HG03045 (cell line): ENCODE measurements around the gene C19orf53.
"Not testable (repeated sequence)": the region's sequence is repeated elsewhere in the genome, so short reads cannot be mapped to it uniquely, and the experiment has no call there.

Experiments
- ATAC-seq: cut with Tn5 transposase; IDR thresholded peaks from one replicate; pipeline ENCODE4 v1.9.1; 2021; ENCODE audit warnings: mild to moderate bottlenecking, moderate library complexity; ENCODE audit not compliant: unreplicated experiment

The C19orf53 gene

DNA sequence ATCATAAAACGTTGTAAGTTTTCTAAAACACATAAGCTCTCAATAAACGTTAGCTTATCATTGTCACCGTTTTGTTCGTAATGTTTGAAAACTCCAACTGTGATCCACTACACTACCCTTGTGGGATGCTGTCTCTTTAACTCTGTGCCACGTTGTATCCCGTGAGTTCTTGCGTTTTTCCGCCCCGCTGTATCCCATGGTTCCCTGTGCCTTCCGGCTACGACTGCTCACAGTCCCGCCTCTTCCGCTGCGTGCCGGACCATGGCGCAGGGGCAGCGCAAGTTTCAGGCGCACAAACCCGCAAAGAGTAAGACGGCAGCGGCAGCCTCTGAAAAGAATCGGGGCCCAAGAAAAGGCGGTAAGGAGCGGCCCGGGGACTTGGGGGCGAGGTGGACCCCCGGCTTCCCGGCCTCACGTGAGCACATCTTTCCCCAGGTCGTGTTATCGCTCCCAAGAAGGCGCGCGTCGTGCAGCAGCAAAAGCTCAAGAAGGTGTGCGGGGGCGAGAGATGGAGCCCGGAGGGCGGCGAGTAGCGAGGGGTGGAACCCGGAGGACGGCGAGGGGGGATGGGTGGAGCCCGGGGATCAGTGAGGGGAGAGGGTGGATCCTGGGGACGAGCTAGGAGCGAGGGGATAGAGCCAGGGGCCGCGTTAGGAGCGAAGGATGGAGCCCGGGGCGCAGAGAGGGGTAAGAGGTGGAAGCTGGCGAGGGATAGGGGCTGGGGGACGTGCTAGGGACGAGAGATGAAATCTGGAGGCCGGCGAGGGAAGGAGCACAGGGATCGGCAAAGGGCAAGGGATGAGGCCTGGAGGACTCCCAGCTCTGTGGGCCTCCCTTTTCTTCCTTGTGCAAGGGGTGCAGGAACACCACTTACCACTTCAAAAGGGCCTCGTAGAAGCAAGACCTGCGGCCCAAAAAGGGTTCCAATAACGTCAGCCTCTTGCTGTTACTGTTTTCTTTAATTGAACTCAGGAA is at the start of gene C19orf53:
TSS of gene C19orf53 (plus strand) at position 240 of the 975 bp plus-strand sequence. CDS start at position 262, 22 bp downstream.
- peak; percentile 91 for ATAC-seq

DNA sequence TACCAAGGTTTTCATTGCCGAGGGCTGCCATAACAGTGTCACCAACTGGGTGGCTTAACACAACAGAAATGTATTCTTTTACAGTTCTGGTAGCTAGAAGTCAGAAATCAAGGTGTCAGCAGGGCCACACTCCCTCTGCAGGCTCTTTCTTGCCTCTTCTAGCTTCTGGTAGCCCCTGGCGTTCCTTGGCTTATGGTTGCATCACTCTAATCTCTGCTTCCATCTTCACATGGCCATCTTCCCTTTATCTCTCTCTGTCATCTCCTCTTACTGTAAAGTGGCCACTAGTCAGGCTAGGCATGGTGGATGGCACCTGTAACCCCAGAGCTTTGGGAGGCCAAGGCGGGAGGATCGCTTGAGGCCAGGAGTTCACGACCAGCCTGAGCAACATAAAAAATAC is 47.9 kb upstream of the C19orf53 start:
- no peak for ATAC-seq

DNA sequence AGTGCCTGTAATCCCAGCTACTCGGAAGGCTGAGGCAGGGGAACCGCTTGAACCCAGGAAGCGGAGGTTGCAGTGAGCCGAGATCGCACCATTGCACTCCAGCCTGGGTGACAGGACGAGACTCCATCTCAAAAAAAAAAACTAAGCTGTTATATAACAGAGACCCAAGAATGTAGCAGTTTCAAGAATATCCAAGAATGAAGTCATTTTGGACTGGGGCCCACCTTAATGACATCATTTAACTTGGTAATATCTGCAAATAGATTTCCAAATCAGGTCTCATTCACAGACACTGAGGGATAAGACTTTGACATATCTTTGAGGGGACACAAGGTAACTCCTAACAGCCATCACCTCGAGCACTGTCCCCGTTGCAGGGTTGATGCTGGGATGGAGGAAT is 46.5 kb upstream of the C19orf53 start:
- no peak for ATAC-seq

DNA sequence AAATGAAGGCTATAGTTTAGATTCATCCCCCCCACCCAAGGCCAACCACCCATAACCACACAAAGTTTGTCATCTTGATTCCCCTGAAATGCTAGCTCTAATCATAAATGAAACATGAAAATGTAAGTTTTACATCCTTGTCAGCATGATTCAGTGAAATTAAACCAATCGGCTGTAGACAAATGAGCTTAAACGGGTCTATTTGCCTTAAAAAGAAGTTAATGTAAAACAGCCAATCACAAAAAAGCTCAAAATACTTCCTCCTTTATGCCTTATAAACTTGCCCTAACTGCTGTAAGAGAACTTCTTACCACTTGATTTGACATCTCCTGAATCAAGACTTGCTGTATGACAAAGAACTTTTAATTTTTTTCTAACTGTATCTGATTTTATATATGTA is 44.4 kb upstream of the C19orf53 start:
- no peak for ATAC-seq

DNA sequence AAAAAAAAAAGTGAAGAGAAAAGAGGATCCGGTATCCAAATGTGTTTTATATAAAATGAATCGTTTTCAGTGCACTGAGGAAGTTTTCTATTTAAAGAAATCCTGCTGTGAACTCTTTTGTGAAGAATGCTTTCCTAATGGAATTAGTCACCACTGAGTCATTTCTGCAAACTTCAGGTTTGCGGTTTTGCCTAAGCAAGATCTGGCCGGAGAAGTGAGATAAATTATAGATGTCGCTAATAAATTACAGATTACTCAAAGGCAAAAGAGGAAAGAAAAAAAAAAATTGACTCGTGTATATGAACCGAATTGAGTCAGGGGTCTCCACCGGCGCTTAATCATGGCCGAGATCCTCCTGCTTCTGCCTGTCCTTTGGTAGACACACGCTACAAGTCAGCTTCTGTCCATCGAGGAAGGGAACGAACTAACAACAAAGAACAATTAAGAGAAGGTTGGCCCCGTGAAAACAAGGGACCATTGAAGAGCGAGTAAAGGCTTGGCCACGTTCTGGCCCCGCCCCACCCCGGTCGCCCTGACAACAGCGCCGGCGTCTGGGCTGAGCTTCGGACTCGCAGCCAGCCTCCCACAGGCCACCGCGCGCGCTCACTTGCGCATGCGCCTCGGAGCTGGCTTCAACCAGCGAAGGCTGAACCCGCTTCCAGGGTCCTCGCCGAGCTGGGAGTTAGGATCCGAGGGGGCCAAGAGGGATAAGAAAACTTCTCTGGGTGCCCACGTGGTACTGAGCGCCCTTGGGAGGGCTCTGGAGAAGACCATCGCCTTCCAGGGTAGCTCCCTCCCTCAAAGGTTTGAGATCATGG is 42.9 kb upstream of the C19orf53 start:
- ATAC-seq: peak; percentile 93

DNA sequence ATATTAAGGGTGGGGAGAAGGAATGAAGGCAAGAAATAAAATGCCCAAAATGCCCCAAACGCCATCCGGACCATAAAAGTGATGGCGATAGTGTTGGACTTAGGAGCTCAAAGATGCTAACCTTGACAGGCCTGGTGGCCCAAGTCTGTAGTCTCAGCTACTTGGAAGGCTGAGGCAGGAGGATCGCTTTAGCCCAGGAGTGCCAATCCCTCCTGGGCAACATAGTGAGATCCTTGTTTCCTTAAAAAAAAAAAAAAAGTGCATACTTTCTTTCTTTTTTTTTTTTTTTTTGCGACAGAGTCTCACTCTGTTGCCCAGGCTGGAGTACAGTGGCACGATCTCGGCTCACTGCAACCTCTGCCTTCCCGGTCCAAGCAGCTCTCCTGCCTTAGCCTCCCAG is 41.9 kb upstream of the C19orf53 start:
- no peak for ATAC-seq

DNA sequence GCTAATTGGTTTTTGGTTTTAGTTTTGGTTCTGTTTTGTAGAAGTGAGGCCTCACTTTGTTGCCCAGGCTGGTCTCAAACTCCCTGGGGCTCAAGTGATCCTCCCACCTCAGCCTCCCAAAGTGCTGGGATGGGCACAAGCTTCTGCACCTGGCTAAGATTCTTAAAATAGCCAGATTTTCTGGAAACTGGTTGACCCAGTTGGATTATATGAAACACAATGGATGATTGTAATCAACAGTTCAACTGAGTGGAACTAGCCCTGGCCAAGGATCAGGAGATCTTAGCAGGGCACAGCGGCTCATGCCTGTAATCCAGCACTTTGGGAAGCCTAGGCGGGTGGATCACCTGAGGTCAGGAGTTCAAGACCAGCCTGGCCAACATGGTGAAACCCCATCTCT is 39.5 kb upstream of the C19orf53 start:
- ATAC-seq: no peak

DNA sequence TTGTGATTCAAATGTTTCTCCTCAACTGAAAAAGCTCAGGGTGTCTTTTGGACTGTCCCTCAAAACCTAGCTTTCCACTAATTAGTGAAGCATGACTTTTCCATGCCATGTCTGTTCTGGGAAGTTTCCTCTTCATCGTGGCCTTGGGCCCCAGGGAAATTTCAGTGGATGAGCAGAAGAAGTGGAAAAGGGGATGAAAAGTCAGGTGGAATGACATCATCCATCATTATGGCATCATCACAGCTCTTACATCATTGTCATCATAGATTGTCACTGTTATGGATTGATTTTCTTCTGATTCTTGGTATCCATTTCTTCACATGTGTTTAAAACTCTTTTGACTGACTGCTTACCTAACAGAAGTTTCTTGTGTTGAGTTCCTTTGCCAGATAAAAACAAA is 36.2 kb upstream of the C19orf53 start:
- ATAC-seq: no peak

DNA sequence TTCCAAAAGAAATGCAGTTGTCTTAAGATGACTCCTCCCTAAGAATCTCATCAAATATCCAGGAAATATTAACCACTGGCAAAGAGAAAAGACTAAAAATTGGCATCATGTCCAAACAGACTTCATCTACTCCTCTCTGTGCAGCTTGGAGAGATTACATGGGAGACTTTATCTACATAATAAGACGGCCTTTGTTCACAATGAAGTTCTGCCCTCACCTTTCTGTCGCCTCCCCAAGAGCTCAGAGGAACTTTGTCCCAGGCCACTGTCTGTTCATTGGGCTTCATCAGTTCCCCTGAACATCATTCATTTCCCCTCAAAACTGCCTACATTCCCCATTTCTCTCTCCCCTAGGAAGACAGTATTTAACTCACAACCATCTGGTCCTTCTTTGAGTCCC is 32.4 kb upstream of the C19orf53 start:
- ATAC-seq: no peak

DNA sequence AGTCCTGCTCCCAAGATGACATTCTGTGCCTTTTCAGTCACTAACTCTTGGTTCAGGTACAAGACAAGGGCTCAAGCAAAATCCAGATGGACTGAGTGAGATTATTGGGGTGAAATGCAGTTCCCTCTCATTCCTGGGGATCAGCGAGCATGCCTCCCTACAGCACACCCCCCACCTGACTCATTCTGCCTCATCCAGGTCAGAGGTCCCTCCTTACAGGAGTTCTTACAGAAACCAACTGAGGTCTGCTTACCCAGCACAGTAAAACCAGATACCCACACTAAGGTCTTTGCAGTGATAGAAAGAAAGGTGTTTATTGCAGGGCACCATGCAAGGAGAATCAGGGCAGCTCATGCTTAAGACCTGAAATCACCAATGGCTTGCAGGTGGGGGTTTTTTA is 31.5 kb upstream of the C19orf53 start:
- no peak for ATAC-seq

DNA sequence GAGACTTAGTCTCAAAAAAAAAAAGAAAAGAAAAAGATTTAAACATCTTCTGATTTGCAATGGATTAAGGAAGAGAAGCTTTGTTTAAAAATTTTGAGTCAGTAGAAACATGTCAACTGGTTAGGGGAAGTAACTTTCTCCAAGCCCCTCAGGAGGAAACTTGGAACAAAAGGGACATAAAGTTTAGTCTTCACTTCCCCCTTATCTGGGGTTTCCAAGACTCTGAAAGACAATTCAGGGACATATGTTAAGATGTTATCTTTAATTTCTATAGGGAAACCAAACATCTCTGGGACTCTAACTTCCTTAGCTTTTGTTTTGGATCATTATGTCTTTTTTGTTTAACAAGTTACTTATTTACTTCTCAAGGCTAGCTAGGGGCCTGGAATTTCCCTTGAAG is 30.1 kb upstream of the C19orf53 start:
- no peak for ATAC-seq

DNA sequence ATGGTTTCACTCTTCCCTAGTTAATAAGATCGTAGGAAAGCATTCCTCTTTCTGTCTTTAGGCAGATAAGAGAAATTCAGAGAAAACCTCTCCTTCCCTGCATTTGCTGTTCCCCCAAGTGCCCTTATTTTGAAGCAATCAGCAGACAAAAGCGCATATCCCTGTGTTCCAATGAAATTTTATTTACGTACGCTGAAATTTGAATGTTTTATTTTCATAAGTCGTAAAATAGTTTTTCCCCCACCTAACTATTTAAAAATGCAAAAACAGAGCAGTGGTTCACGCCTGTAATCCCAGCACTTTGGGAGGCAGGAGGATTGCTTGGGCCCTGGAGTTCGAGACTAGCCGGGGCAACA is 27.2 kb upstream of the C19orf53 start:
- ATAC-seq: no peak

DNA sequence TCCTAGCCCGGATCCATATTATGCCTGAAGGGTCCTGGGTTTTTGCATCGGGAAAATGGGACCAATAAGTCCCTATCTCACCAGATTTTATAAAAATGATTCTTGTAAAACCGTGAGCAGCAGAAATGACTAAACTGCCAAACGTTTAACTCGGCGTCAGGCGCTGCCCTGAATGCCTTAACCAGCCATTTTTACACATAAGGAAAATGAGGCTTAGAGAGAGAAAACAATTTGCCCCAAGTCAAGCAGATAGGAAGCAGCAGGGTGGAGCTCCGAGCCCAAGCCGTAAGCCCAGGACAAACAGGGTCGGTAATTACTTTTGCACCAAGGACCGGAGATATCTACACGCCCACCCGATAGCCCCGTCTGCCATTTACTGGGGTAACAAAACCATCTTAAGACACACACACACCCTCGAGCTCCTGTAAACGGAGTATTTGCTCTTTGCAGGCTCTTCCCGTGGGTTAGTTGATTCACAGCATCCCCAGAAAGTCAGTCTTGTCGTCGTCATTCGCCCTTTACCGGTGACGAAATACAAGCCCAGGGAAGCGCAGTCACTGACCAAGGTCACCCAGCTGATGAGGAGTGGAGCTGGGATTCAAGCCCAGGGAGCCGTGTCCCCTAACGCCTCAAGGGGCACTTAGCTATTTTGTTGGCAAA is 26.0 kb upstream of the C19orf53 start:
- ATAC-seq: no peak

DNA sequence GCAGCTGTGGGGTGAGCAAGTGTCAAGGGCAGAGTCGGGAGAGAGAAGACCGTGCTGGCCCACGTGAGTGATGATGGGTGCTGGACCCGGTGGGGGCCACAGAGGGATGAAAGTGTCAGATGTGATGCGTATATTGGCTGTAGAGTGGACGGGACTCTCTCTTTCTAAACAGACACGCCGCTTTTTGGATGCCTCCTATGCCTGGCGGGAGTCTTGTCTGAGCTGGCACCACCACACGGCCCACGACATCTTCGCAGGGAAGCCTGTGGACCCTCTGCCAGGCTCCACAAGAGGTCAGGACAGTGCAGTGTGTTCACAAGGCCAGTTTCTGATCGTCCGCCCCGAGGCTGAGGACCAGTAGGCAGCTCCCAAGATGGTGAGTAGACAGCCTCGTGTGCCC is 22.8 kb upstream of the C19orf53 start:
- ATAC-seq: no peak

DNA sequence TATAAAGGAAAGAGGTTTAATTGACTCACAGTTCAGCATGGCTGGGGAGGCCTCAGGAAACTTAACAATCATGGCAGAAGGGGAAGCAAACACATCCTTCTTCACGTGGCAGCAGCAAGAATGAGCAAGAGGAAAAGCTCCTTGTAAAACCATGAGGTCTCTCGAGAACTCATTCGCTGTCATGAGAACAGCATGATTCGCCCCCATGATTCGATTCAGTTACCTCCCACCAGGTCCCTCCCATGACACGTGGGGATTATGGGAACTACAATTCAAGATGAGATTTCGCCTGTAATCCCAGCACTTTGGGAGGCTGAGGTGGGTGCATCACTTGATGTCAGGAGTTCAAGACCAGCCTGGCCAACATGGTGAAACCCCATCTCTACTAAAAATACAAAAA is 20.6 kb upstream of the C19orf53 start:
- not testable (repeated sequence) for ATAC-seq

DNA sequence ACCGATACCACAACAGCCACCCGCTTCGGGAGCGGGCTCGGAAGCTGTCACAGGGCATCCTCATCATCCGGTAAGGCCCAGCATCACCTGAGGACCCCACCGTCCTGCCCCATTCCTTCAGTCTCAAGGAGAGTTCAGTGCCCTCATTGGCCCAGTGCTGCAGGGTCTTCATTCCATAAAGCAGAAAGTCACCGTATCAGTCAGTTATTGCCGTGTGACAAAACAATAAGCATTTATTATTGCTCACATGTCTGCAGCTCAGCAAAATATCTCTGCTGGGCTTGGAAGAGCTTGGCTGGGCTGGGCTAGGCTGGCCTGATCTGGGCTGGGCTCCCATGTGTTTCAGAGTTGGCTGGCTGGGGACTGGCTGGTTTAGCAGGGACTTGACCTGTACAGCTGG is 18.0 kb upstream of the C19orf53 start:
- ATAC-seq: no peak

DNA sequence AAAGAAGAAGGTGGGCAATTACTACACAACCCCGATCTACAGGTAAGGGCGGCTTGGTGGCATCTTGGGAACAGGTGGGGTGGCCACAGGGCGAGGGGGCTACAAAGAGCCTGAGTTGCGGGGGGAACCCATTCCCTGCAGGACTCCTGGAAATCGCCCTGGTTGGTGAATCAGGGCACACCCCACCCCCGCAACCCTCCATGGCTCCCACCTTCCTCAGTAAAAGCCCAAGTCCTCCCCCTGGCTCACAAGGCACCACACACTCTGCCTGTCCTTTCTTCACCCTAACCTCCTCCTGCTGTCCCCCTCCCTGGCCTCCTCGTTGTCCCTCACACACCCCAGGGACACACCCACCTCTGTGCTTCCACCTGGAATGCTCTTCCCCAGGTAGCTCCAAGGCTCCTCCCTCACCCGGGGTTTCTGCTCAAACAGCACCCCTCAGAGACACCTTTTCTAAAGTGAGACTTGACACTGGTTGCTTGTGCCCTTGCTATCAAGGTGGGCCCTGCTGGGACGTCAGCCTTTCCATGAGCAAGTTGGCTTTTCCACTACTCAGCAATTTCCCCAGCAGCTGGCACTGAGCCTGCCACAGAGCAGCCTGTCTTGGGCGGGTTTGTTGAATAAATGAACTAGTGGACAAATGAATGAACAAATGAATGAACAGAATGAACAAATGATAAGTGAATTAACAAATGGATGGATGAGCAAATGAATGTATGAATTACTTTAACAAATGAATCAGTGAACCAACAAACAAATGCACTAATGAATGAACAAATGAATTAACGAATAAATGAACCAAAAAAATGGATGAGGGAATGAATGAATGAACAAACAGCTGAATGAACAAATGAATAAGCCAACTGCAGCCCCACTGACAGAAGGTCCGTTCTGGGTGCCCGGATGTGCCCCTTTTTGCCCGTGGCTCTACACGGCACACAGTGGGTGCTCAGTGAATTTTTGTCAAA is 16.2 kb upstream of the C19orf53 start:
- no peak for ATAC-seq

DNA sequence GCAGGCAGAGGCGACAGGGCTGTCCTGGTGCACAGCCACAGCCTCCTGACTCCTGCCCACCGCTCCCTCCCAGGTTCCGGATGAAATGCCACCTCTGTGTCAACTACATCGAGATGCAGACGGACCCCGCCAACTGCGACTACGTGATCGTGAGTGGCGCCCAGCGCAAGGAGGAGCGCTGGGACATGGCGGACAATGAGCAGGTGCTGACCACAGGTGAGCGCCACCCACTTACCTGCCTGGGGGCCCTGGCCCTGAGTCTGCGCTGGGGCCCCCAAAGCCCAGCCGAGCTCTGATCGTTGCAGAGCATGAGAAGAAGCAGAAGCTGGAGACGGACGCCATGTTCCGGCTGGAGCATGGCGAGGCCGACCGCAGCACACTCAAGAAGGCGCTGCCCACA is 15.5 kb upstream of the C19orf53 start:
- no peak for ATAC-seq

DNA sequence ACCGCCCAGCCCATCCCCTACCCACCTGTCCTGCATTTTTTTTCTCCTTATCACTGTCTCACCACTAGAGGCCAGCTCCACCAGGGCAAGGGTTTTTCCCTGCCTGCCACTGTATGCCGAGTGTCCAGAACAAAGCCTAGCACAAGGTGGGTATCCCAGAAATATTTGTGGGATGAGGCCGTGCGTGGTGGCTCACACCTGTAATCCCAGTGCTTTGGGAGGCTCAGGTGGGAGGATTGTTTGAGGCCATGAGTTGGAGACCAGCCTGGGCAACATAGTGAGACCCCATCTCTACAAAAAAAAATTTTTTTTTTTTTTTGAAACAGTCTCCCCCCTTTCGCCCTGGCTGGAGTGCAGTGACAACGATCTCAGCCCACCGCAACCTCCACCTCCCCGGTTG is 12.8 kb upstream of the C19orf53 start:
- no peak for ATAC-seq

DNA sequence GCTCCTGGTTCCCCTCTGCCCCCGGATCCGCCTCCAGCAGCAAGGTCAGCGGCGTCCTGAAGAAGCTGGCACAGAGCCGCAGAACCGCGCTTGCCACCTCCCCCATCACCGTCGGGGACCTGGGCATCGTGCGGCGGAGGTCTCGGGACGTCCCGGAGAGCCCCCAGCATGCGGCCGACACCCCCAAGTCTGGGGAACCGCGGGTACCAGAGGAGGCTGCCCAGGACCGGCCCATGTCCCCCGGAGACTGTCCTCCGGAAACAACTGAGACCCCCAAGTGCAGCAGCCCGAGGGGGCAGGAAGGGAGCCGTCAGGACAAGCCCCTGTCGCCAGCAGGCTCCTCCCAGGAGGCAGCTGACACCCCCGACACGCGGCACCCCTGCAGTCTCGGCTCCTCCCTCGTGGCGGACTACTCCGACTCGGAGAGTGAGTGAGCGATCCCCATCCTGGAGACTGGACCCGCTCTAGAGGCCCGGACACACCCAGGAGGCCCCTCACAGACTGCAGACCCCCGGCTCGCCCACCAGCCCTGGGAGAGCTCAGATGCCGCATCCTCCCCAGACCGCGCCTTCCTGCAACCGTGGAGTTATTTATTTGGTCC is 11.5 kb upstream of the C19orf53 start:
- no peak for ATAC-seq
